ENCODE data around the gene HS3ST3A1.

DNA sequence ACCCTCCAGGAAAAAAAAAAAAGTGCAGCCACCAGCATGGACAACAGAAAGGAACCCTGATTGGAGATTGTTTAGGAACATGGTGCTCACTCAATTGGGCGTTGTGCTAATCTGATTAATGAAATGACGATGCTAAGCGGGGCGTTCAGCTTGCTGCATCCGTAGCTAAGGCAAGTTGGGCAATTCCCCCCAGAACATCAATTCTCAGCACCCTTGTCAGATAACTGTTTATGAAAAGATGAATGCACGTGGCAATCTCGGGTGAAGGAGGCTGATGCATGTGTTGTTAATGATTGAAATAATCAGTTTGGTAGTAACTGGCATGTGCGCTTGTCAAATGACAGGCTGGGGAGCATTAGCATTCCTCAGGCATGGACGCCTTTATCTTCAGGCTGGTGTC is 57.0 kb downstream of the HS3ST3A1 start:
- no peak for TF ChIP-seq POLR2AphosphoS5 (IDR thresholded peaks at IDR 0.05; ENCODE audit: low read depth, low read length)
- TF ChIP-seq POLR2A (IDR thresholded peaks at IDR 0.05; ENCODE audit: low read depth, low read length): no peak
- no peak for TF ChIP-seq TAF1 (IDR thresholded peaks at IDR 0.05; ENCODE audit: borderline replicate concordance, low read depth, low read length)
